Measurements from ENCODE around the gene FLT3LG. TPM values are rescaled to one million over a fixed set of nuclear protein-coding genes. Genes with fewer than 3 reads are reported as not detected.

FLT3LG gene
- total RNA-seq, 1 experiment from 2014 or later: 0.18 TPM

GRCh38 chr19:49486710-49487276 lies 12.8 kb downstream of the FLT3LG start:
- no peak; the same call in 1 of the 2 replicates for ATAC-seq
- peak overlapping the region; percentile 59 for H3K9ac ChIP-seq (ENCODE audit: low read length)
- intact Hi-C loops (cut with micrococcal nuclease): loop anchor here (1.0 kb wide), 1 partner anchor 35 kb away; the partner anchor contains the start of gene PIH1D1
- no peaks in the 10 kb centered on the region for H3K27me3 ChIP-seq (ENCODE audit: low read length)
- no peak overlapping the region for H3K27ac ChIP-seq (ENCODE audit: low read length)
- no peak for TF ChIP-seq CTCF (conservative IDR thresholded peaks at IDR 0.05; ENCODE audit: low read depth, low read length)
- H3K79me2 ChIP-seq (ENCODE audit: low read length): peaks cover 38% of the 10 kb centered on the region
- ChIA-PET CTCF (no interaction called here), POLR2A (ENCODE audit: unreplicated experiment) (interaction anchor here (0.5 kb wide), 1 partner anchor 16 kb away, joined by 3 read pairs; no protein-coding TSS in a partner anchor)
- H3K4me2 ChIP-seq (ENCODE audit: low read length): peak overlapping the region; percentile 69
- DNase-seq: no peak
- 0 out of 2 replicates have a peak overlapping the region, but pooled peaks have one; percentile 13 for H3K4me3 ChIP-seq (ENCODE audit: low read length)
- no TSS peak for BruUV-seq (replicated peaks)
- no peaks in the 10 kb centered on the region for H3K9me3 ChIP-seq (ENCODE audit: low read length)
- peaks cover 12% of the 10 kb centered on the region; the same call in 1 of the 2 replicates for H3K4me1 ChIP-seq (ENCODE audit: insufficient read depth, low read length)
- no peaks in the 10 kb centered on the region for H3K9me2 ChIP-seq (replicated peaks; ENCODE audit: low read length)
- H3F3A ChIP-seq (ENCODE audit: low read length, unreplicated experiment): peaks cover 29% of the 10 kb centered on the region
- peak overlapping the region; percentile 90 for H2AFZ ChIP-seq (ENCODE audit: low read length)
- H3K36me3 ChIP-seq (ENCODE audit: low read depth, low read length): peaks cover 41% of the 10 kb centered on the region
- H4K20me1 ChIP-seq (ENCODE audit: low read length): peaks cover 38% of the 10 kb centered on the region

- peak within 1 kb of the TSS; percentile 80 for H3K4me2 ChIP-seq (ENCODE audit: low read length)
- H3K27ac ChIP-seq (ENCODE audit: low read length): peak within 1 kb of the TSS; percentile 56
- ATAC-seq (peak; percentile 96), DNase-seq (peak; percentile 100)
- intact Hi-C loops (cut with micrococcal nuclease): loop anchor here (1.0 kb wide), 1 partner anchor 36 kb away; the partner anchor contains the start of gene PIH1D1
- ChIA-PET CTCF (no interaction called here), POLR2A (ENCODE audit: unreplicated experiment) (interaction anchor here (0.7 kb wide), 1 partner anchor 153 kb away, joined by 4 read pairs; no protein-coding TSS in a partner anchor)
- no peaks in the 10 kb centered on the region for H3K9me2 ChIP-seq (replicated peaks; ENCODE audit: low read length)
- peaks cover 12% of the 10 kb centered on the region; the same call in 1 of the 2 replicates for H3K4me1 ChIP-seq (ENCODE audit: insufficient read depth, low read length)
- peak within 1 kb of the TSS; percentile 97 for H3K9ac ChIP-seq (ENCODE audit: low read length)
- peak within 1 kb of the TSS; percentile 90 for H2AFZ ChIP-seq (ENCODE audit: low read length)
- TSS peak; percentile 60 for BruUV-seq (replicated peaks)
- H3K36me3 ChIP-seq (ENCODE audit: low read depth, low read length): peaks cover 48% of the 10 kb centered on the region
- TF ChIP-seq EZH2 (IDR thresholded peaks at IDR 0.05; ENCODE audit: low read length, unreplicated experiment): no peak
- H3K79me2 ChIP-seq (ENCODE audit: low read length): peaks cover 38% of the 10 kb centered on the region
- peaks cover 36% of the 10 kb centered on the region for H3F3A ChIP-seq (ENCODE audit: low read length, unreplicated experiment)
- peak within 1 kb of the TSS; percentile 89 for H3K4me3 ChIP-seq (ENCODE audit: low read length)
- peaks cover 41% of the 10 kb centered on the region for H4K20me1 ChIP-seq (ENCODE audit: low read length)
- no peaks in the 10 kb centered on the region for H3K27me3 ChIP-seq (ENCODE audit: low read length)
- H3K9me3 ChIP-seq (ENCODE audit: low read length): no peaks in the 10 kb centered on the region
These were observed 13.4 kb downstream of the FLT3LG start, which contains the start of gene RPL13A for GRCh38 chr19:49487277-49488045. Gene RPL13A (plus strand): TSS chr19:49487608. CDS start chr19:49487630, 22 bp downstream.

- Histone ChIP-seq H3K9ac (ENCODE audit: low read length) (peak overlapping the region; percentile 97), H3K27ac (ENCODE audit: low read length) (peak overlapping the region; percentile 56), H3K79me2 (ENCODE audit: low read length) (peaks cover 38% of the 10 kb centered on the region), H3K9me3 (ENCODE audit: low read length) (no peaks in the 10 kb centered on the region), H3F3A (ENCODE audit: low read length, unreplicated experiment) (peaks cover 44% of the 10 kb centered on the region), H4K20me1 (ENCODE audit: low read length) (peaks cover 41% of the 10 kb centered on the region), H3K36me3 (ENCODE audit: low read depth, low read length) (peaks cover 49% of the 10 kb centered on the region), H2AFZ (ENCODE audit: low read length) (no peak overlapping the region), H3K4me2 (ENCODE audit: low read length) (peak overlapping the region; percentile 80), H3K27me3 (ENCODE audit: low read length) (no peaks in the 10 kb centered on the region), H3K4me1 (ENCODE audit: insufficient read depth, low read length) (peaks cover 12% of the 10 kb centered on the region; the same call in 1 of the 2 replicates), H3K9me2 (replicated peaks; ENCODE audit: low read length) (no peaks in the 10 kb centered on the region), H3K4me3 (ENCODE audit: low read length) (peak overlapping the region; percentile 89)
- ChIA-PET CTCF (no interaction called here), POLR2A (ENCODE audit: unreplicated experiment) (interaction anchor here (0.7 to 1.1 kb wide), 2 partner anchors 15 to 152 kb away, joined by 3 to 4 read pairs; no protein-coding TSS in a partner anchor)
- intact Hi-C loops (cut with micrococcal nuclease): no loop called here
- ATAC-seq: no peak
- no TSS peak for BruUV-seq (replicated peaks)
- no peak for DNase-seq
- TF ChIP-seq CTCF (conservative IDR thresholded peaks at IDR 0.05; ENCODE audit: low read depth, low read length): no peak
- no peak for TF ChIP-seq EZH2 (IDR thresholded peaks at IDR 0.05; ENCODE audit: low read length, unreplicated experiment)
- TF ChIP-seq EZH2phosphoT487 (IDR thresholded peaks at IDR 0.05; ENCODE audit: borderline replicate concordance, low read length): no peak
These were observed 14.2 kb downstream of the FLT3LG start for GRCh38 chr19:49488046-49488862.
